ENCODE results near the gene HADH.
"Not testable (repeated sequence)": the region's sequence is repeated elsewhere in the genome, so short reads cannot be mapped to it uniquely, and the experiment has no call there.

HADH gene

DNA sequence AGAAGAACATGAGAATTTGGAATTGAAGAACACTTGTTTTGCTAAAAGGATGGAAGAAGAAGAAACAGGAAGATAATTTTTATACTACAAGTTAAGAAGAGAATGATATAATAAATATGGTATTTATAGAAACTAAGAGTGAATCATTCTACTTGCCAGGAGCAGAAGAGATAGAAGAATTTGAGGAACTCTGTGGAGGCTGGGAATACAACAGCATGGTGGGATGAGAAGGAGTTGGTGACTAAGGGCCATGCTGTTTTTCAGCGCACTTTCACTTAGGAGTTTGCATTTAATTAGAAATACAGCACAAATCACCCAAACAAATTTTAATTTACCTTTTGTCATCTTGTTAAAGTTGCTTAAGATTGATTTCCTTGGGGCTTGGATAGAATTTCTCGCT, 20.5 kb downstream of the HADH start:
- no peak overlapping the region for H3K27ac ChIP-seq (ENCODE audit: low read depth, low read length)
- no peaks in the 10 kb centered on the region for H3K27me3 ChIP-seq (ENCODE audit: control insufficient read depth, insufficient read depth, low read length)
- no peaks in the 10 kb centered on the region for H3K9me3 ChIP-seq (ENCODE audit: control insufficient read depth, insufficient read depth, low read length)
- no peaks in the 10 kb centered on the region for H3K4me1 ChIP-seq (ENCODE audit: control insufficient read depth, insufficient read depth, low read length)
- H3K9ac ChIP-seq (ENCODE audit: low read depth, low read length): no peak overlapping the region
- no peak overlapping the region for H3K4me3 ChIP-seq (ENCODE audit: low read depth, low read length)
- H3K36me3 ChIP-seq (ENCODE audit: control insufficient read depth, insufficient read depth, low read length): peaks cover 36% of the 10 kb centered on the region

- H3K4me3 ChIP-seq (ENCODE audit: low read depth, low read length); H3K27me3 ChIP-seq (ENCODE audit: control insufficient read depth, insufficient read depth, low read length); H3K9me3 ChIP-seq (ENCODE audit: control insufficient read depth, insufficient read depth, low read length); H3K9ac ChIP-seq (ENCODE audit: low read depth, low read length); H3K4me1 ChIP-seq (ENCODE audit: control insufficient read depth, insufficient read depth, low read length); H3K27ac ChIP-seq (ENCODE audit: low read depth, low read length): not testable (repeated sequence)
- H3K36me3 ChIP-seq (ENCODE audit: control insufficient read depth, insufficient read depth, low read length): peaks cover 58% of the 10 kb centered on the region
These were observed 22.7 kb downstream of the HADH start for GRCh38 chr4:108012382-108012781.

DNA sequence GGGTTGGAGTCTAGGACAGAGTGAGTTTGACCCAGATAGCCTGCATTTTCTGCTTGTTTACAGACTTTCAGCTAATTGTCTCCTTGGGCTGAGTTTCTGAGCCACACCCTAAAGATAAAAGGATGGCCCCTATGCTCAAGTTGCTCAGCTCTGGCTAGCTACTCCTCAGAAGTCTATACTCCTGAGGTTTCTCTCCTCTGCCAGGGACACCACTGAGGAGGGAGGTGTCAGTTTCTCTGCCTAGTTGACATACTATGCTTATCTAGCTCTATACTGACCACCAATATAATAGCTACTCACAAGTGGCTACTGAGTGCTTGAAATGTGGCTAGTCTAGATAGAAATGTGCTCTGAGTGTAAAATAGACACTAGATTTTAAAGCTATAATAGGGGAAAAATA, 23.6 kb downstream of the HADH start:
- Histone ChIP-seq H3K4me1 (ENCODE audit: control insufficient read depth, insufficient read depth, low read length) (no peaks in the 10 kb centered on the region), H3K9ac (ENCODE audit: low read depth, low read length) (no peak overlapping the region), H3K4me3 (ENCODE audit: low read depth, low read length) (no peak overlapping the region), H3K27ac (ENCODE audit: low read depth, low read length) (no peak overlapping the region), H3K9me3 (ENCODE audit: control insufficient read depth, insufficient read depth, low read length) (no peaks in the 10 kb centered on the region), H3K36me3 (ENCODE audit: control insufficient read depth, insufficient read depth, low read length) (peaks cover 58% of the 10 kb centered on the region), H3K27me3 (ENCODE audit: control insufficient read depth, insufficient read depth, low read length) (no peaks in the 10 kb centered on the region)

DNA sequence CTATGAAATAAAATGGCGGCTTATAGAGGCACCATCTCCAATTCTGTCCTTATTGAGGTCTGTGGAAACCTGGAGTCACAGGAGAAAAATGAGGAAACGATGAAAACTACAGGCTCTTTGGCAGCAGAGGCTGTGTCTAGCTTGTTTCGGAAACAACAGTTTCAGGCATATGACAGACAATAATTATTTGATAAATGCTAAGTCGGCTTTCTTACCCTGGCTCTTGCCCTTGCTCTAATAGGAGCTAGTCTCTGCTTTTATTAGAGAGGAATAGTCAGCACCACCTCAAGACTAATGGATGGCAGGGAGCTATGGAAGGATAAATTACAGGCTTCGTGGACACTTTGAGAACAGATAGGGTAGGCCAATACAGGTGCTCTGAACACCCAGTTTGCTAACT, 24.3 kb downstream of the HADH start:
- Histone ChIP-seq H3K36me3 (ENCODE audit: control insufficient read depth, insufficient read depth, low read length) (peaks cover 58% of the 10 kb centered on the region), H3K4me3 (ENCODE audit: low read depth, low read length) (no peak overlapping the region), H3K27me3 (ENCODE audit: control insufficient read depth, insufficient read depth, low read length) (no peaks in the 10 kb centered on the region), H3K27ac (ENCODE audit: low read depth, low read length) (no peak overlapping the region), H3K9me3 (ENCODE audit: control insufficient read depth, insufficient read depth, low read length) (no peaks in the 10 kb centered on the region), H3K4me1 (ENCODE audit: control insufficient read depth, insufficient read depth, low read length) (no peaks in the 10 kb centered on the region), H3K9ac (ENCODE audit: low read depth, low read length) (no peak overlapping the region)

DNA sequence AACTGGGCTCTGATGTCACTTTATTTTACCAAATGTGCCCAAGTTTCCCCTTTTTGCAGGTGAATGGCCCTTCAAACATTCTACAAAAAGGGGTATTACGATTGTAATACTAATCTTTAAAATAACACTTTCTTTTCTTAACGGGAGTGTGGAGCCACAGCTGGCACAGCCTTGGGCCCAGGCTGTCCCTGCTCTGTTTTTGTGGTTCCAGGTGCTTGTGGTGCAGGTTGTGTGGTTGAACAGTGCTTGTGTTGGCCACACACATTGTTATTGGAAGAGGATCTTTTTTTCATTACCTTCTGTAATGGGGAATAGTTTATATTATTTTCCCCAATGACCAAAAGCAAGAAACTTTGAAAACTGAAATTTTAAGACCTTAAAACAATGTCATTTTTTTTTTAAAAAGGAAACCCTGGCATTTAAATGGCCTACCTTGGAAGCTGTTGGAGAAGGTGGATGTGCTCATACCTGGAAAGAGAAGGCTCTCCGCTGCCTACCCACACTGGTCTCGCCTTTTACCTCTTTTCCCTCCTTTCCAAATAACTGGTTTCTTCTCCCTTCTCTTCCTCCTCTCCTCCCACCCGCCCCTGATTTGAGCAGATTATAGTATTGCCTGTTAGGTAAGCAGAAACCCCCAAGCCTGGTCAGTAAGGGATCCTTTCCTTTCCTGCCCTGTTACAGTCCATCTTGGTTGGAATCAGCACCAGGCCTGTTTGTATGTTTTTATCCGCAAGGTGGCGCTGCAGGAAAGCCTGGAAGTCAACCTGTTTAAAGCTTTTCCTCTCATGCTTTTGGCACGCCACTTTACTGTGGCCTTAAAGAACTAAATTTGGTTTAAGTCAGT, 28.6 kb downstream of the HADH start:
- Histone ChIP-seq H3K9ac (ENCODE audit: low read depth, low read length) (no peak overlapping the region), H3K36me3 (ENCODE audit: control insufficient read depth, insufficient read depth, low read length) (peaks cover 64% of the 10 kb centered on the region), H3K27ac (ENCODE audit: low read depth, low read length) (no peak overlapping the region)

GRCh38 chr4:108018884-108019187, 29.1 kb downstream of the HADH start:
- Histone ChIP-seq H3K9ac (ENCODE audit: low read depth, low read length) (no peak overlapping the region), H3K27me3 (ENCODE audit: control insufficient read depth, insufficient read depth, low read length) (no peaks in the 10 kb centered on the region), H3K9me3 (ENCODE audit: control insufficient read depth, insufficient read depth, low read length) (no peaks in the 10 kb centered on the region), H3K4me3 (ENCODE audit: low read depth, low read length) (no peak overlapping the region), H3K27ac (ENCODE audit: low read depth, low read length) (no peak overlapping the region), H3K4me1 (ENCODE audit: control insufficient read depth, insufficient read depth, low read length) (0 out of 2 replicates have a peak, but pooled peaks cover 6% of the 10 kb centered on the region), H3K36me3 (ENCODE audit: control insufficient read depth, insufficient read depth, low read length) (peaks cover 67% of the 10 kb centered on the region)

More for the DNA sequence above, 28.6 kb downstream of the HADH start:
- no peaks in the 10 kb centered on the region for H3K27me3 ChIP-seq (ENCODE audit: control insufficient read depth, insufficient read depth, low read length)
- no peaks in the 10 kb centered on the region for H3K9me3 ChIP-seq (ENCODE audit: control insufficient read depth, insufficient read depth, low read length)
- 0 out of 2 replicates have a peak, but pooled peaks cover 6% of the 10 kb centered on the region for H3K4me1 ChIP-seq (ENCODE audit: control insufficient read depth, insufficient read depth, low read length)
- H3K4me3 ChIP-seq (ENCODE audit: low read depth, low read length): no peak overlapping the region

DNA sequence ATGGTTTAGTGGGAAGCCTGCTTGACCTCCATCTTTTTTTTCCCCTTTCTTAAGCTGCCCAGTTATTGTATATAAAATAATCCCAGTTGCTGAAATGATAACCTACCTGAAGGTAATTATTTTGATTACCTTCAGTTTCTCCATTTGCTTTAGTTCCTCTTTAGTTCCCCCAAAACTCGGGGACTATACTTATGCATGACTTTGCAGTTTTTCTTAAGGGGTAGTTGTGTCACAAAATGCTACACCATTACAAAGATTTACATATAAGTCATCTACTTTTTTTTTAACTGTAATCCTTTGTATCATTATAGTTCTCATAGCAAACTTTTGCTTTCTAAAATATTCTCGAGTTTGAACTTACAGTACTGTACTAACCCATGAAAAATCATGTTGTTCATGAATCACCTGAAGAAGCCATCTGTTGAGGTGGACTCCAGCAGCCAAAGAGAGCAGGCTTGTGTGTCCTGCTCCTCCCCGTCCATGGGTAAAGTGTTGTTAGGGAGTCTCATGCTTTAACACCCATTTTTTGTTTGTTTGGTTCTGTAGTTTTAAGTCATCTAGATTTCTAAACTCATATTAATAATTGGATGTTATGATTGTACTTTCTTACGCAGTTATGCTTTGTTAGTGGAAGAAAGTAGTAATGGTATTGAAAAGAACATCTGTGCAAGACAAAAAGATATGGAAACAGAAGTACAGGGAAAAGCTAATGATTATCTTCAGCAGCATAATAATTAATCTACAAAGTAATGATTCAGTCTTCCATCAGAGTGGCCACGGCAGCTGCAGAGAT, 34.6 kb downstream of the HADH start:
- H3K27me3 ChIP-seq (ENCODE audit: control insufficient read depth, insufficient read depth, low read length): no peaks in the 10 kb centered on the region
- H3K4me1 ChIP-seq (ENCODE audit: control insufficient read depth, insufficient read depth, low read length): 0 out of 2 replicates have a peak, but pooled peaks cover 6% of the 10 kb centered on the region
- H3K27ac ChIP-seq (ENCODE audit: low read depth, low read length): no peak overlapping the region
- H3K9ac ChIP-seq (ENCODE audit: low read depth, low read length): no peak overlapping the region
- peaks cover 78% of the 10 kb centered on the region for H3K36me3 ChIP-seq (ENCODE audit: control insufficient read depth, insufficient read depth, low read length)
- H3K4me3 ChIP-seq (ENCODE audit: low read depth, low read length): no peak overlapping the region
- no peaks in the 10 kb centered on the region for H3K9me3 ChIP-seq (ENCODE audit: control insufficient read depth, insufficient read depth, low read length)

DNA sequence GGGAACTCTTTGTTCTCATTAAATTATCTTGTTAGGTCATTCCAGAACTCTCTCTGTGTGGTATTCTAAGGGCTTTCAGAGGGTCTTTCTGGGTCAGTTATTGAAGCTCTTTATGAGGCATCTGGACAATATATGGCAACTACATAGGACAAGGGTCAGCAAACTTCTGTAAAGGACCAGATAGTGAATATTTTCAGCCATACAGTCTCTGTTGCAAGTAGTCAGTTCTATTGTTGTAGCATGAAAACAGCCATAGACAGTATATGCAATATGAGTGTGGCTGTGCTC, 35.1 kb downstream of the HADH start:
- no peak overlapping the region for H3K9ac ChIP-seq (ENCODE audit: low read depth, low read length)
- H3K27ac ChIP-seq (ENCODE audit: low read depth, low read length): no peak overlapping the region
- peaks cover 77% of the 10 kb centered on the region for H3K36me3 ChIP-seq (ENCODE audit: control insufficient read depth, insufficient read depth, low read length)

DNA sequence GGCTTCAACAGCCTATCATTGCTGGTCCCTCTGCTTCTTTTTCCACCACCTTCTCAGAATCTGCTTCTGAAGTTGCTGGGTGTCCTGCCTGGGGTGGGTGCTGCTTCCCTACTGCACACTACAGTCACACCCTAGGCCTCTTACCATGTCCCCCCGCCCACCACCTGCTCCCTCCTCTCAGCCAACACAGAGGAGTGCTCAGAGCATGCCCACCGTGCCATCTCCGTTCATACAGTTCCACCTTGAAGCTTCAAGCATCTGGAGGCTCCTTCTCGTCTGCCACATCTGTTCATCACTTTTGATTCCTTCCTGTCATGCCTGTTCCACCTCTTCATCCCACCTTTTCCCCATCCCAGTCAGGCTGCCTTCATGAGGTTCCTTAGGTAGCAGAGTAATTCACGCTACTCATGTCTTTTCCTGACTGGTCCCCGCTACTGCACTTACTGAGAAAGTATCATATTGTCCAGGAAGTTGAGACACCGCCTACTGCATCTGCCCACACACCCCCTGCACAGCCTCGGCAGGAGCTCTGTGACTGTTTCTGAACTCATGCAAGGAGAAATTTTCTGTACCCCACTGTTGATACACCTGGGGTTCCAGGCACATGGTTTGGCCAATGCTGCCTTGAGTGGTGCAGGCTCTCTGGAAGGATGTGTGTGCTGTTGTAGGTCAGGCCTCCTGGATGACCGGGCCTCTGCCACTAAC, 39.5 kb downstream of the HADH start:
- peaks cover 66% of the 10 kb centered on the region for H3K36me3 ChIP-seq (ENCODE audit: control insufficient read depth, insufficient read depth, low read length)
- no peak overlapping the region for H3K9ac ChIP-seq (ENCODE audit: low read depth, low read length)
- no peaks in the 10 kb centered on the region for H3K27me3 ChIP-seq (ENCODE audit: control insufficient read depth, insufficient read depth, low read length)
- H3K4me1 ChIP-seq (ENCODE audit: control insufficient read depth, insufficient read depth, low read length): no peaks in the 10 kb centered on the region
- no peak overlapping the region for H3K4me3 ChIP-seq (ENCODE audit: low read depth, low read length)
- no peak overlapping the region for H3K27ac ChIP-seq (ENCODE audit: low read depth, low read length)
- no peaks in the 10 kb centered on the region for H3K9me3 ChIP-seq (ENCODE audit: control insufficient read depth, insufficient read depth, low read length)

More for the DNA sequence above, 35.1 kb downstream of the HADH start:
- H3K4me1 ChIP-seq (ENCODE audit: control insufficient read depth, insufficient read depth, low read length): 0 out of 2 replicates have a peak, but pooled peaks cover 6% of the 10 kb centered on the region
- no peak overlapping the region for H3K4me3 ChIP-seq (ENCODE audit: low read depth, low read length)
- no peaks in the 10 kb centered on the region for H3K9me3 ChIP-seq (ENCODE audit: control insufficient read depth, insufficient read depth, low read length)
- no peaks in the 10 kb centered on the region for H3K27me3 ChIP-seq (ENCODE audit: control insufficient read depth, insufficient read depth, low read length)

- Histone ChIP-seq H3K27ac (ENCODE audit: low read depth, low read length) (no peak overlapping the region), H3K9ac (ENCODE audit: low read depth, low read length) (no peak overlapping the region), H3K36me3 (ENCODE audit: control insufficient read depth, insufficient read depth, low read length) (peaks cover 66% of the 10 kb centered on the region), H3K4me3 (ENCODE audit: low read depth, low read length) (no peak overlapping the region), H3K9me3 (ENCODE audit: control insufficient read depth, insufficient read depth, low read length) (no peaks in the 10 kb centered on the region), H3K4me1 (ENCODE audit: control insufficient read depth, insufficient read depth, low read length) (no peaks in the 10 kb centered on the region), H3K27me3 (ENCODE audit: control insufficient read depth, insufficient read depth, low read length) (no peaks in the 10 kb centered on the region)
These were observed 40.0 kb downstream of the HADH start for GRCh38 chr4:108029731-108030130.

DNA sequence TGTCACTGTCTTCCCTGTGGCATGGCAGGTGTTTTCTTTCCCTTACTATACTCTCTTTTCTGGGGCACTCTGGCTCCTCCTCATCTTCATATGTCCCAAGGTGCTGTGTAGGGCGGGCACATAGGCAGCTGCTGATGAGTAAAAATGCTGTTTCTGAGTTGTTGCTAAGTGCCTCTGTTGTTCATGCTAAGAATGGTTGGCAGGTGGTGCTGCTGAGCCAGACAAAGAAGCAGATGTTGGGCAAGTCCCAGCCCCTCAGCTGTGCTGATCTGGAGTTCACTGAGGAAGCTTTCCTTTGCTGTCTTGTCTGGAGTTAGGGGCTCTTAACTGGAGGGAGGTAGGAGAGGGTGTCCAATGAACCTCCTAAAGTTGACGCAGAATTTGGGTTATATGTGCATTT, 40.6 kb downstream of the HADH start:
- Histone ChIP-seq H3K4me1 (ENCODE audit: control insufficient read depth, insufficient read depth, low read length) (no peaks in the 10 kb centered on the region), H3K9ac (ENCODE audit: low read depth, low read length) (no peak overlapping the region), H3K27ac (ENCODE audit: low read depth, low read length) (no peak overlapping the region), H3K27me3 (ENCODE audit: control insufficient read depth, insufficient read depth, low read length) (no peaks in the 10 kb centered on the region), H3K36me3 (ENCODE audit: control insufficient read depth, insufficient read depth, low read length) (peaks cover 66% of the 10 kb centered on the region), H3K9me3 (ENCODE audit: control insufficient read depth, insufficient read depth, low read length) (no peaks in the 10 kb centered on the region), H3K4me3 (ENCODE audit: low read depth, low read length) (no peak overlapping the region)
